Nephron (organoid): Measurements from ENCODE around the gene ZNF337.
"Not testable (repeated sequence)": the region's sequence is repeated elsewhere in the genome, so short reads cannot be mapped to it uniquely, and the experiment has no call there.

Source experiments
- H3K27ac Mint-ChIP-seq, 3 experiments: 2 replicates each; pipeline ENCODE4 v1.8.0; 2020; ENCODE audit warnings: mixed read lengths in 3 of 3, mild to moderate bottlenecking in 2 of 3, moderate library complexity in 1 of 3
- H3K27me3 Mint-ChIP-seq: 2 replicates; pipeline ENCODE4 v1.8.0; 2021; ENCODE audit warnings: low read depth, mild to moderate bottlenecking, moderate library complexity, mixed read lengths
- H3K36me3 Mint-ChIP-seq: 2 replicates; pipeline ENCODE4 v1.8.0; 2020; ENCODE audit warnings: low read depth, mixed read lengths
- H3K4me1 Mint-ChIP-seq: 2 replicates; pipeline ENCODE4 v1.8.0; 2020; ENCODE audit warnings: mixed read lengths
- H3K4me3 Mint-ChIP-seq, 3 experiments: 2 replicates each; pipeline ENCODE4 v1.8.0; 2020; ENCODE audit warnings: mild to moderate bottlenecking in 3 of 3, mixed read lengths in 3 of 3, moderate library complexity in 2 of 3
- H3K9me3 Mint-ChIP-seq: 2 replicates; pipeline ENCODE4 v1.8.0; 2020; ENCODE audit warnings: mixed read lengths
- CTCF ChIP-seq, 3 experiments: fragments of 200-600 bp; sonication (generic); IDR thresholded peaks; one replicate each; pipeline ENCODE4 v1.5.0; 2021; ENCODE audit warnings: antibody characterized with exemption in 3 of 3; ENCODE audit not compliant: unreplicated experiment in 3 of 3

Gene ZNF337

GRCh38 chr20:25672659-25673235 lies 23.9 kb downstream of the ZNF337 start:
- Mint-ChIP-seq H3K4me1 (peaks cover 8% of the 10 kb centered on the region), H3K4me3 (no peak overlapping the region), H3K36me3 (peaks cover 58% of the 10 kb centered on the region), H3K27ac (no peak overlapping the region), H3K27me3 (no peaks in the 10 kb centered on the region), H3K9me3 (no peaks in the 10 kb centered on the region)
- TF ChIP-seq CTCF (IDR thresholded peaks at IDR 0.05; ENCODE audit: unreplicated experiment in 3 of 3): no peak

DNA sequence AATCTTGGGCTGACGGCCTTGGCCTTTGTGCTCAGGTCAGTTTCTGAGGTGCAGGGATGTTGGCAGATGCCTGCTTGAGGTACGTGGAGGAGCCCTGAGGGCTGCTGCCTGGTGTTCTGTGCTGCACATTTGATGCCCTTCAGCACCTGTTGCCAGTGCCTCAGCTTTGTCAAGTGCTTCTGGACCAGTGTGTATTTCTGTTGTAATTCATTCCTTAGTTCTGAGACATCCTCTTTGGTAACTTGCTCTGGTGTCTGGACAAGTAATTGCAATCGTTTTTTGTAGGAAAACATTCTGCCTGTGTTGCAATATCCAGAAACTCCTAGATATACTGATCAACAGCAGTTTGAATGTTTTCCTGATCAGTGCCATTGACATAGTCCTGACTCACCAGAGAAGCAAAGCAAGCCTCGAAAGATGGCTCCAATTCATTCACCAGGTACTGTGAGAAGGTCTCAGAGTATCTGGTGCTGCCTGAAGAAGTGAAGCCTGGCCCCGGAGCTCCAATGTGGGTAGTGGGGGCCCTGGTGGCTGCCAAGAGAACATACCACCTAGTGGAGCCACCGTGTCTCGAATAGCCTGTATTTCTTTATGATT lies 26.7 kb downstream of the ZNF337 start:
- no peaks in the 10 kb centered on the region for H3K27me3 Mint-ChIP-seq
- H3K27ac Mint-ChIP-seq: no peak overlapping the region
- TF ChIP-seq CTCF (IDR thresholded peaks at IDR 0.05; ENCODE audit: unreplicated experiment in 3 of 3): no peak
- H3K9me3 Mint-ChIP-seq: no peaks in the 10 kb centered on the region
- H3K36me3 Mint-ChIP-seq: peaks cover 29% of the 10 kb centered on the region
- H3K4me3 Mint-ChIP-seq: no peak overlapping the region
- peaks cover 8% of the 10 kb centered on the region for H3K4me1 Mint-ChIP-seq

DNA sequence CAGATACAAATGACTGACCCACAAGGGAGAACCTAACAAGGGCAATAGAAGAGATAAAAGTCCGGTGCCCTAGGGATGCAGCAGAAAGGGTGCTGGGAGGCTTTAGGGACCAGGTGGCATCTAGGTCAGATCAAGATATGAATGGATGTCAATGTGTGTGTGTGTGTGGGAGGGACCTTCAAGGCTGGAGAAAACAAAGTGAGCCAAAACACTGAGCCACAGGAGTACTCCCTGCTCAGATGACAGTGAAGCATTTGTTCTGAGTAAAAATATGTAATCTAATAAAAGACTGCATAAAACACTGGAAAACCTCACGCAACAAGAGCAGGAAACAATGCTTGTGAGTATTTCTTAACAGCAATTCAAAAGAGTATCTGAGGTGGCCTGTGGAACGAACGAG lies 28.2 kb downstream of the ZNF337 start:
- H3K4me3 Mint-ChIP-seq: no peak overlapping the region
- no peak for TF ChIP-seq CTCF (IDR thresholded peaks at IDR 0.05; ENCODE audit: unreplicated experiment in 3 of 3)
- H3K27ac Mint-ChIP-seq: no peak overlapping the region
- no peaks in the 10 kb centered on the region for H3K9me3 Mint-ChIP-seq
- H3K36me3 Mint-ChIP-seq: peaks cover 16% of the 10 kb centered on the region
- H3K27me3 Mint-ChIP-seq: no peaks in the 10 kb centered on the region
- H3K4me1 Mint-ChIP-seq: peaks cover 8% of the 10 kb centered on the region

GRCh38 chr20:25659999-25660398 lies 36.7 kb downstream of the ZNF337 start:
- peaks cover 3% of the 10 kb centered on the region for H3K36me3 Mint-ChIP-seq
- no peaks in the 10 kb centered on the region for H3K27me3 Mint-ChIP-seq
- H3K4me1 Mint-ChIP-seq: no peaks in the 10 kb centered on the region
- H3K27ac Mint-ChIP-seq: no peak overlapping the region
- H3K4me3 Mint-ChIP-seq: no peak overlapping the region
- no peaks in the 10 kb centered on the region for H3K9me3 Mint-ChIP-seq
- no peak for TF ChIP-seq CTCF (IDR thresholded peaks at IDR 0.05; ENCODE audit: unreplicated experiment in 3 of 3)

DNA sequence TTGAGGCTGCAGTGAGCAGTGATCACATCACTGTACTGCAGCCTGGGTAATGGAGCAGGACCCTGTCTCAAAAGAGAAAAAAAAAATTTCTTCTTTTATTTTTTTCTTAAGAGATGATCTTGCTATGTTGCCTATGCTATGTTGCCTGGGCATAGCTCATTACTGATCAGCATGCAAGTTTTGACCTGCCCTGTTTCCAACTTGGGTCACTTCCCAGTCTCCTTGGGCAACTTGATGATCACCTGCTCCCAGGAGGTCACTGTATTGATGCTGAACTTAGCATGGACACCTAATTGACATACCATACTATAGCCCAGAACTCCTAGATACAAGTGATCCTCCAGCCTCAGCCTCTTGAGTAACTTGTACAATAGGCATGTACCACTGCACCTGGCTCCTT lies 42.2 kb downstream of the ZNF337 start:
- Mint-ChIP-seq H3K4me1 (no peaks in the 10 kb centered on the region), H3K4me3 (no peak overlapping the region), H3K27me3 (no peaks in the 10 kb centered on the region), H3K9me3 (no peaks in the 10 kb centered on the region), H3K27ac (no peak overlapping the region), H3K36me3 (peaks cover 7% of the 10 kb centered on the region)
- TF ChIP-seq CTCF (IDR thresholded peaks at IDR 0.05; ENCODE audit: unreplicated experiment in 3 of 3): no peak

GRCh38 chr20:25652866-25653265 lies 43.8 kb downstream of the ZNF337 start:
- H3K27ac Mint-ChIP-seq, H3K27me3 Mint-ChIP-seq, H3K4me1 Mint-ChIP-seq, H3K9me3 Mint-ChIP-seq, H3K4me3 Mint-ChIP-seq: not testable (repeated sequence)
- peaks cover 10% of the 10 kb centered on the region for H3K36me3 Mint-ChIP-seq
